Testis (tissue), 2 donors: ENCODE data around the gene CHM.
"Not testable (repeated sequence)": the region's sequence is repeated elsewhere in the genome, so short reads cannot be mapped to it uniquely, and the experiment has no call there.

Experiments
- POLR2A ChIP-seq: fragments of 450-650 bp; IDR thresholded peaks from one replicate; pipeline ENCODE4 v1.6.1; 2017; ENCODE audit warnings: antibody characterized with exemption, mild to moderate bottlenecking, moderate library complexity
- TF ChIP-seq, protein P1 (sequence below), 3 experiments: fragments of 450-650 bp in 2 of 3; fragments of 200-600 bp in 1 of 3; sonication (generic) in 1 of 3; IDR thresholded peaks; one replicate each; pipeline ENCODE4 v1.5.1; 2016 to 2019; ENCODE audit warnings: antibody characterized with exemption in 3 of 3, mild to moderate bottlenecking in 2 of 3, moderate library complexity in 1 of 3

DNA sequence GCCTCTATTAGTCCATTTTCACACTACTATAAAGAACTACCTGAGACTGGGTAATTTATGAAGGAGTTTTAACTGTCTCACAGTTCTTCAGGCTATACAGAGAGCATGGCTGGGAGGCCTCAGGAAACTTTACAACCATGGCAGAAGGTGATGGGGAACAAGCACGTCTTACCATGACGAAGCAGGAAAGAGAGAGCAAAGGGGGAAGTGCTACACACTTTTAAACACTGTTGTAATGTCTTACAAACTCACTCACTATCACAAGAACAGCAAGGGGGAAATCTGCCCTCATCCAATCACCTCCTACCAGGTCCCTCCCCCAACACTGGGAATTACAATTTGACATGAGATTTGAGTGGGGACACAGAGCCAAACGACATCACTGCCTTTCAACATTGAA, 107.4 kb downstream of the CHM start:
- TF ChIP-seq, protein P1, sequence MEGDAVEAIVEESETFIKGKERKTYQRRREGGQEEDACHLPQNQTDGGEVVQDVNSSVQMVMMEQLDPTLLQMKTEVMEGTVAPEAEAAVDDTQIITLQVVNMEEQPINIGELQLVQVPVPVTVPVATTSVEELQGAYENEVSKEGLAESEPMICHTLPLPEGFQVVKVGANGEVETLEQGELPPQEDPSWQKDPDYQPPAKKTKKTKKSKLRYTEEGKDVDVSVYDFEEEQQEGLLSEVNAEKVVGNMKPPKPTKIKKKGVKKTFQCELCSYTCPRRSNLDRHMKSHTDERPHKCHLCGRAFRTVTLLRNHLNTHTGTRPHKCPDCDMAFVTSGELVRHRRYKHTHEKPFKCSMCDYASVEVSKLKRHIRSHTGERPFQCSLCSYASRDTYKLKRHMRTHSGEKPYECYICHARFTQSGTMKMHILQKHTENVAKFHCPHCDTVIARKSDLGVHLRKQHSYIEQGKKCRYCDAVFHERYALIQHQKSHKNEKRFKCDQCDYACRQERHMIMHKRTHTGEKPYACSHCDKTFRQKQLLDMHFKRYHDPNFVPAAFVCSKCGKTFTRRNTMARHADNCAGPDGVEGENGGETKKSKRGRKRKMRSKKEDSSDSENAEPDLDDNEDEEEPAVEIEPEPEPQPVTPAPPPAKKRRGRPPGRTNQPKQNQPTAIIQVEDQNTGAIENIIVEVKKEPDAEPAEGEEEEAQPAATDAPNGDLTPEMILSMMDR (IDR thresholded peaks at IDR 0.05): not testable (repeated sequence)
- not testable (repeated sequence) for TF ChIP-seq POLR2A
